Liver (tissue), 3 donors: ENCODE measurements around the gene PAH.

ENCODE experiments used
- CTCF ChIP-seq: fragments of 150-350 bp; IDR thresholded peaks from 2 replicates; pipeline ENCODE4 v1.5.1; 2017; ENCODE audit warnings: improper control_type of control experiment, low read depth, low read length; ENCODE audit not compliant: missing input control
- EGR1 ChIP-seq, 2 donors: IDR thresholded peaks; 2 replicates each; pipeline ENCODE4 v1.6.1; 2016 to 2018; ENCODE audit warnings: antibody characterized with exemption in 2 of 2, low read depth in 2 of 2
- NR2F2 ChIP-seq: IDR thresholded peaks from 2 replicates; pipeline ENCODE4 v1.6.1; 2016; ENCODE audit warnings: antibody characterized with exemption
- RAD21 ChIP-seq, 2 donors: IDR thresholded peaks; 2 replicates each; pipeline ENCODE4 v1.6.1; 2016; ENCODE audit warnings: antibody characterized with exemption in 2 of 2, mild to moderate bottlenecking in 2 of 2
- REST ChIP-seq: IDR thresholded peaks from 2 replicates; pipeline ENCODE4 v1.6.1; 2016; ENCODE audit warnings: antibody characterized with exemption, mild to moderate bottlenecking
- SP1 ChIP-seq: IDR thresholded peaks from 2 replicates; pipeline ENCODE4 v1.6.1; 2018; ENCODE audit warnings: antibody characterized with exemption, mild to moderate bottlenecking
- YY1 ChIP-seq: IDR thresholded peaks from 2 replicates; pipeline ENCODE4 v1.6.1; 2016; ENCODE audit warnings: antibody characterized with exemption, mild to moderate bottlenecking
- TF ChIP-seq, protein P1 (sequence below): IDR thresholded peaks from 2 replicates; pipeline ENCODE4 v1.6.1; 2016; ENCODE audit warnings: antibody characterized with exemption
- donor health status: healthy.
- donor health status: healthy.

GRCh38 chr12:102959391-102959790 is 42.3 kb upstream of the PAH start:
- TF ChIP-seq CTCF (no peak), NR2F2 (no peak), REST (no peak), RAD21 (IDR thresholded peaks at IDR 0.05) (no peak), SP1 (no peak), YY1 (no peak), EGR1 (IDR thresholded peaks at IDR 0.05; ENCODE audit: low read depth in 2 of 2) (no peak)
- TF ChIP-seq, protein P1, sequence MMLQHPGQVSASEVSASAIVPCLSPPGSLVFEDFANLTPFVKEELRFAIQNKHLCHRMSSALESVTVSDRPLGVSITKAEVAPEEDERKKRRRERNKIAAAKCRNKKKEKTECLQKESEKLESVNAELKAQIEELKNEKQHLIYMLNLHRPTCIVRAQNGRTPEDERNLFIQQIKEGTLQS: no peak
